Central memory CD8-positive, alpha-beta T cell (primary cell): ENCODE data around the gene PCGF3.

ENCODE experiments used
- ATAC-seq: fragments of 150-1000 bp; cut with Tn5 transposase; replicated peaks from 2 replicates; pipeline ENCODE4 v1.10.0; 2022; ENCODE audit warnings: mild to moderate bottlenecking, moderate FRiP score, moderate number of reproducible peaks; ENCODE audit not compliant: poor library complexity, severe bottlenecking; ENCODE audit errors: extremely low read depth
- DNase-seq, 2 donors: peaks; one replicate each; pipeline ENCODE4 v3.0.0; 2021; ENCODE audit warnings: low spot score in 2 of 2
- H3K27ac Mint-ChIP-seq: one replicate; pipeline ENCODE4 v1.8.0; 2022; ENCODE audit warnings: low read depth, mild to moderate bottlenecking, moderate library complexity, mixed read lengths
- H3K27me3 Mint-ChIP-seq: one replicate; pipeline ENCODE4 v1.8.0; 2022; ENCODE audit warnings: mixed read lengths
- H3K36me3 Mint-ChIP-seq: one replicate; pipeline ENCODE4 v1.8.0; 2022; ENCODE audit warnings: mild to moderate bottlenecking, moderate library complexity, mixed read lengths; ENCODE audit not compliant: insufficient read depth
- H3K4me1 Mint-ChIP-seq: one replicate; pipeline ENCODE4 v1.8.0; 2022; ENCODE audit warnings: mixed read lengths
- H3K4me3 Mint-ChIP-seq: one replicate; pipeline ENCODE4 v1.8.0; 2022; ENCODE audit warnings: mild to moderate bottlenecking, moderate library complexity, mixed read lengths
- H3K9me3 Mint-ChIP-seq: one replicate; pipeline ENCODE4 v1.8.0; 2022; ENCODE audit warnings: mixed read lengths

Gene PCGF3

DNA sequence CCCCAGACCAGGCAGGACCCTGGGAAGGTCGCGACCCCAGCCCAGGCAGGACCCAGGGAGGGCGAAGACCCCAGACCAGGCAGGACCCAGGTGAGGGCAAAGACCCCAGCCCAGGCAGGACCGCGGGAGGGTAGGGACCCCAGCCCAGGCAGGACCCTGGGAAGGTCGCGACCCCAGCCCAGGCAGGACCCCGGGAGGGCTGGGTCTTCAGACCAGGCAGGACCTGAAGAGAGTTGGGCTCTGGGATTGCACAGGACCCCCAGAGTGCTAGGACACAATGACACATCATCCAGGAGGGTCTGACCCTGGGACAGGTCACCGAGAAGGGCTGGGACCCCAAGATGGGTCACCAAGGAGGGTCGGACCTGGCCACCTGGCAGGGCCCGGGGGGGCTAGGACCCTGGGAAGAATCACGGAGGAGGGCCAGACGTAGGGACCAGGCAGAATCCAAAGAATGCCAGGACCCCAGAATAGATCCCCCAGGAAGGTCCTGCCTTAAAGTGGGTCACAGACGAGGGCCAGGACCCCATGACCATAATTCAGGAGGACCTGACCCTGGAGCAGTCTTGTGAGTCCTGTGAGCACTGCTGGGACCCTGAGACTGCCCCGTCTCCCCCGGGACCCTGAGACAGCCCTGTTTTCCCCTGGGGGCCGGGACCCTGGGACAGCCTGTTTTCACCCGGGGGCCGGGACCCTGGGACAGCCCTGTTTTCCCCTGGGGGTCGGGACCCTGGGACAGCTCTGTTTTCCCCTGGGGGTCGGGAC, 1.4 kb downstream of the PCGF3 start:
- Mint-ChIP-seq H3K9me3 (no peaks in the 10 kb centered on the region), H3K36me3 (peaks cover 4% of the 10 kb centered on the region), H3K27me3 (no peaks in the 10 kb centered on the region), H3K4me1 (peaks cover 25% of the 10 kb centered on the region), H3K4me3 (peak overlapping the region; percentile 7), H3K27ac (no peak overlapping the region)
- DNase-seq (no peak), ATAC-seq (no peak)

DNA sequence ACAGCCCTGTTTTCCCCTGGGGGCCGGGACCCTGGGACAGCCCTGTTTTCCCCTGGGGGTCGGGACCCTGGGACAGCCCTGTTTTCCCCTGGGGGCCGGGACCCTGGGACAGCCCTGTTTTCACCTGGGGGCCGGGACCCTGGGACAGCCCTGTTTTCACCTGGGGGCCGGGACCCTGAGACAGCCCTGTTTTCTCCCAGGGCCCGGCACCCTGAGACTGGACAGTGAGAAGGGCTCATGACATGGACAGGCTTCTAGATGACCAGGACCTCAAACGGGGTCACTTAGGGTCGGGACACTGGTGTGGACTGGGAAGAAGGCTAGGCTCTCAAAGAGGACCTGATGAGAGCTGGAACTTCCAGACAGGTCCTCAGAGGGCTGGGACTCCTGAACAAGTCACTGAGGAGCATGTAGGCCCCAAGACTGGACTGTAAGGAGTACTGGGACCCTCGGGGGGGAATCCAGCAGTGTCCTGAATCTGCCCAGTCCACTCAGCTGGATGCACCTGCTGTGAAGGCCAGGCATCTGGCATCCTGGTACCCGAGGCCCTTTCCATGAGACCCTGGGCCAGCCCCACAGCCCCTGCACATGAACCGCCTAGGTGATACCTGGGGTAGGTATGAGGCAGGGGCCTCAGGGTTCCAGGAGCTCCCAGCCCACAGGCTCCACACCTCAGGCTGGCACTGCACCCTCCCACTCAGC, 2.4 kb downstream of the PCGF3 start:
- Mint-ChIP-seq H3K9me3 (no peaks in the 10 kb centered on the region), H3K27me3 (no peaks in the 10 kb centered on the region), H3K4me1 (peaks cover 25% of the 10 kb centered on the region), H3K4me3 (peak overlapping the region; percentile 6), H3K27ac (no peak overlapping the region), H3K36me3 (peaks cover 6% of the 10 kb centered on the region)
- DNase-seq (no peak), ATAC-seq (no peak)

- H3K36me3 Mint-ChIP-seq = peaks cover 6% of the 10 kb centered on the region
- no peaks in the 10 kb centered on the region for H3K27me3 Mint-ChIP-seq
- ATAC-seq (no peak), DNase-seq (no peak)
- H3K27ac Mint-ChIP-seq = no peak overlapping the region
- no peaks in the 10 kb centered on the region for H3K9me3 Mint-ChIP-seq
- peaks cover 25% of the 10 kb centered on the region for H3K4me1 Mint-ChIP-seq
- peak overlapping the region; percentile 6 for H3K4me3 Mint-ChIP-seq
These were observed 3.0 kb downstream of the PCGF3 start for GRCh38 chr4:708631-708933.

GRCh38 chr4:709348-709747, 3.7 kb downstream of the PCGF3 start:
- Mint-ChIP-seq H3K36me3 (peaks cover 6% of the 10 kb centered on the region), H3K9me3 (no peaks in the 10 kb centered on the region), H3K27ac (no peak overlapping the region), H3K4me1 (peaks cover 27% of the 10 kb centered on the region), H3K27me3 (no peaks in the 10 kb centered on the region), H3K4me3 (no peak overlapping the region)
- DNase-seq (no peak), ATAC-seq (no peak)

GRCh38 chr4:710116-710515, 4.5 kb downstream of the PCGF3 start:
- ATAC-seq (no peak), DNase-seq (no peak)
- Mint-ChIP-seq H3K4me1 (peaks cover 34% of the 10 kb centered on the region), H3K27ac (no peak overlapping the region), H3K9me3 (no peaks in the 10 kb centered on the region), H3K27me3 (no peaks in the 10 kb centered on the region), H3K4me3 (no peak overlapping the region), H3K36me3 (peaks cover 6% of the 10 kb centered on the region)

- Mint-ChIP-seq H3K27me3 (no peaks in the 10 kb centered on the region), H3K27ac (no peak overlapping the region), H3K4me1 (peaks cover 33% of the 10 kb centered on the region), H3K4me3 (no peak overlapping the region), H3K36me3 (peaks cover 4% of the 10 kb centered on the region), H3K9me3 (no peaks in the 10 kb centered on the region)
- ATAC-seq = no peak
- DNase-seq = no peak
These were observed 5.3 kb downstream of the PCGF3 start for GRCh38 chr4:710916-711315.

DNA sequence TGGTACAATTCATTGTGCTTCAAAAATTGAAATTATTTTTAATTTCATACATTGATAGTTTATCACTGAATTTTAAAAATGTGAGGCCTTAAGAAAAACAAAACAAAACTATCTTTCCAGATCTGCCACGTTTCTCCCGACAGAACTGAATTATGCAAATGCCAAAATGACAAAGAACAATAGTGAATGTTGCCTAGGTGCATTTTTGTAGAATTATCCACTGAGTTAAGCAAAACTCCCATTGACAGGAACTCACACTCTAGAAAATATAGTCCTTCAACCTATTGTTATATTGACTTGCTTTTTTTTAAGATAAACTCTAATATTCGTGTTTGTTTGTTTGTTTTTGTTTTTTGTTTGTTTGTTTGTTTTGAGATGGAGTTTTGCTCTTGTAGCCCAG, 6.5 kb downstream of the PCGF3 start:
- DNase-seq = no peak

DNA sequence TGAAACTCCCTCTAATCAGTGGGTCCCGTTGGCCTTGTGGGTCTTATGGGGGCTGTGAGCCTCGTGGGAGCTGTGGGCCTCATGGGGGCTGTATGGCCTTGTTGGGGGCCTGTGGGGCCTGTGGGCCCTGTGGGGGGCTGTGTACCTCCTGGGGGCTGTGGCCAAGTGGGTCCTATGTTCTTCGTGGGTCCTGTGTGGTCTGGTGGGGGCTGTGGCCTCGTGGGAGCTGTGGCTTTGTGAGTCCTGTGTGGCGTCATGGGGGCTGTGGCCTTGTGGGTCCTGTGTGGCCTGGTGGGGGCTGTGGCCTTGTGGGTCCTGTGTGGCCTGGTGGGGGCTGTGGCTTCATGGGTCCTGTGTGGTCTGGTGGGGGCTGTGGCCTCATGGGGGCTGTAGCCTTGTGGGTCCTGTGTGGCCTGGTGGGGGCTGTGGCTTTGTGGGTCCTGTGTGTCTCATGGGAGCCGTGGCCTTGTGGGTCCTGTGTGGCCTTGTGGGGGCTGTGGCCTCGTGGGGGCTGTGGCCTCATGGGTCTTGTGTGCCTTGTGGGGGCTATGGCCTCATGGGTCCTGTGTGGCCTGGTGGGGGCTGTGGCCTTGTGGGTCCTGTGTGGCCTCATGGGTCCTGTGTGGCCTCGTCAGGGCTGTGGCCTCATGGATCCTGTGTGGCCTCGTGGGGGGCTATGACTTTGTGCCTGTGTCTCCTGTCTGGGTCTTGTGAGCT, 7.4 kb downstream of the PCGF3 start:
- ATAC-seq (no peak), DNase-seq (no peak)
- Mint-ChIP-seq H3K4me1 (peaks cover 41% of the 10 kb centered on the region), H3K9me3 (no peaks in the 10 kb centered on the region), H3K27me3 (no peaks in the 10 kb centered on the region), H3K27ac (peak overlapping the region; percentile 13), H3K36me3 (peaks cover 7% of the 10 kb centered on the region), H3K4me3 (no peak overlapping the region)

More for the DNA sequence above, 6.5 kb downstream of the PCGF3 start:
- ATAC-seq = no peak
- Mint-ChIP-seq H3K9me3 (no peaks in the 10 kb centered on the region), H3K27ac (peak overlapping the region; percentile 13), H3K36me3 (peaks cover 6% of the 10 kb centered on the region), H3K27me3 (no peaks in the 10 kb centered on the region), H3K4me3 (no peak overlapping the region), H3K4me1 (peaks cover 33% of the 10 kb centered on the region)

DNA sequence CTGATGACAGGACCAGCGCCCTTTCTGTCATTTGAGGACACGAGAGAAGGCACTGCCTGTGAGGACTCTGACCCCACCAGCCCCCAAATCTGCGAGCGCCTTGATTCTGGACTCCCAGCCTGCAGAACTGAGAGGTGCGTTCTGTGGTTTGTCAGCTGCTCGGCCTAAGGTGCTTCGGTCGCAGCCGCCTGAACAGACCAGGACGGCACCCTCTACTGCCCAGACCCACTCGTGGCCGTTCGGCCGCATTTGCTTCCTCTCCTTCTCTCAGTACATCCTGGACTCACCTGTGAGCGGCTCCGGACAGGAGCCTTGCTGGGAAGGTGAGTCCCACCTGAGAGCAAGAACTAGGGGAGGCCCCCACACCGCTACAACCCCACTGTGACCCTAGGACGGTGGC, 8.5 kb downstream of the PCGF3 start:
- Mint-ChIP-seq H3K36me3 (peaks cover 7% of the 10 kb centered on the region), H3K4me3 (no peak overlapping the region), H3K27ac (no peak overlapping the region), H3K4me1 (peaks cover 33% of the 10 kb centered on the region), H3K27me3 (no peaks in the 10 kb centered on the region), H3K9me3 (no peaks in the 10 kb centered on the region)
- ATAC-seq (no peak), DNase-seq (no peak)

DNA sequence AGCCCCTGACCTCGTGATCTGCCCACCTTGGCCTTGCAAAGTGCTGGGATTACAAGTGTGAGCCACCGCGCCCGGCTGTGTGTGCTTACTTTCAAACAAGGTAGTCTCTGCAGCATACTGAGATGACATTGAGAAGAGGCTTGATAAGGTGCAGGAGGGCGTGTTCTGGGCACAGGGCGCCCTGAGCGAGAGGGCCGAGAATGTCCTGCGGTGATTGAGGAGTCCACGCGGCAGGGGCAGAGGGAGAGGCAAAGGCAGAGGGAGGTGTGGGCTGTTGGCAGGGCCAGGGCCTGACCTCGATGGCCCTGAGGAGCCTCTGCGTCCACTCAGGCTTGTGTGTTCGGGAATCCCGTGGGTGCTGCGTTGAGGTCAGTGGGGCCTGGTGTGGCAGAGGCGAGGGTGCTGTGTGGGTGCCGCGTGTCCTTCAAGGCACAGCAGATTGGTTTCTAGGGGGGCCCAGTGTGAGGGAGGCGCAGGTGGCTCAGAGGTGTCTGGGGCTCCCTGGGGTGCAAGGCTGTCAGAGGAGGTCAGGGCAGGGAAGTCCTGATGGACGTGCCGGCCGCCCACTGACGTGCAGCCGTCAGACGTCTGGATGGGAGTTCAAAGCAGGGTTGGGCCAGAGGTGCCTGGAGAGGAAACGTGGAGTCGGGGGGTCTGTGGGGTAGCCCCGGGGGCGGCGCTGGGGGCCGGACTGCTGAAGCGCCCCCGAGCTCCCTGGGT, 12.1 kb downstream of the PCGF3 start:
- Mint-ChIP-seq H3K27me3 (no peaks in the 10 kb centered on the region), H3K9me3 (no peaks in the 10 kb centered on the region), H3K27ac (peak overlapping the region; percentile 10), H3K36me3 (peaks cover 3% of the 10 kb centered on the region), H3K4me1 (peaks cover 35% of the 10 kb centered on the region), H3K4me3 (no peak overlapping the region)
- no peak for DNase-seq
- ATAC-seq = no peak

- peaks cover 41% of the 10 kb centered on the region for H3K4me1 Mint-ChIP-seq
- no peaks in the 10 kb centered on the region for H3K27me3 Mint-ChIP-seq
- no peak overlapping the region for H3K4me3 Mint-ChIP-seq
- H3K9me3 Mint-ChIP-seq = no peaks in the 10 kb centered on the region
- H3K27ac Mint-ChIP-seq = no peak overlapping the region
- H3K36me3 Mint-ChIP-seq = peaks cover 3% of the 10 kb centered on the region
- ATAC-seq (no peak), DNase-seq (no peak)
These were observed 12.8 kb downstream of the PCGF3 start for GRCh38 chr4:718460-718859.

GRCh38 chr4:720111-720860, 14.7 kb downstream of the PCGF3 start:
- peak overlapping the region; percentile 46 for H3K27ac Mint-ChIP-seq

More at GRCh38 chr4:720111-720860, 14.7 kb downstream of the PCGF3 start:
- no peak for ATAC-seq
- peaks cover 4% of the 10 kb centered on the region for H3K36me3 Mint-ChIP-seq
- no peak overlapping the region for H3K4me3 Mint-ChIP-seq
- DNase-seq = no peak
- peaks cover 41% of the 10 kb centered on the region for H3K4me1 Mint-ChIP-seq
- no peaks in the 10 kb centered on the region for H3K27me3 Mint-ChIP-seq
- H3K9me3 Mint-ChIP-seq = no peaks in the 10 kb centered on the region
